ENCODE data around the gene FGR. TPM values are rescaled to one million over a fixed set of nuclear protein-coding genes. Genes with fewer than 3 reads are reported as not detected.

Gene FGR
- total and polyA plus RNA-seq, 2 of the 13 experiments (the other 11 are each of a cell fraction or from before 2014, with no cell fraction given): not detected

GRCh38 chr1:27569506-27570291, 65.3 kb downstream of the FGR start (continued):
- TF ChIP-seq, protein P1, sequence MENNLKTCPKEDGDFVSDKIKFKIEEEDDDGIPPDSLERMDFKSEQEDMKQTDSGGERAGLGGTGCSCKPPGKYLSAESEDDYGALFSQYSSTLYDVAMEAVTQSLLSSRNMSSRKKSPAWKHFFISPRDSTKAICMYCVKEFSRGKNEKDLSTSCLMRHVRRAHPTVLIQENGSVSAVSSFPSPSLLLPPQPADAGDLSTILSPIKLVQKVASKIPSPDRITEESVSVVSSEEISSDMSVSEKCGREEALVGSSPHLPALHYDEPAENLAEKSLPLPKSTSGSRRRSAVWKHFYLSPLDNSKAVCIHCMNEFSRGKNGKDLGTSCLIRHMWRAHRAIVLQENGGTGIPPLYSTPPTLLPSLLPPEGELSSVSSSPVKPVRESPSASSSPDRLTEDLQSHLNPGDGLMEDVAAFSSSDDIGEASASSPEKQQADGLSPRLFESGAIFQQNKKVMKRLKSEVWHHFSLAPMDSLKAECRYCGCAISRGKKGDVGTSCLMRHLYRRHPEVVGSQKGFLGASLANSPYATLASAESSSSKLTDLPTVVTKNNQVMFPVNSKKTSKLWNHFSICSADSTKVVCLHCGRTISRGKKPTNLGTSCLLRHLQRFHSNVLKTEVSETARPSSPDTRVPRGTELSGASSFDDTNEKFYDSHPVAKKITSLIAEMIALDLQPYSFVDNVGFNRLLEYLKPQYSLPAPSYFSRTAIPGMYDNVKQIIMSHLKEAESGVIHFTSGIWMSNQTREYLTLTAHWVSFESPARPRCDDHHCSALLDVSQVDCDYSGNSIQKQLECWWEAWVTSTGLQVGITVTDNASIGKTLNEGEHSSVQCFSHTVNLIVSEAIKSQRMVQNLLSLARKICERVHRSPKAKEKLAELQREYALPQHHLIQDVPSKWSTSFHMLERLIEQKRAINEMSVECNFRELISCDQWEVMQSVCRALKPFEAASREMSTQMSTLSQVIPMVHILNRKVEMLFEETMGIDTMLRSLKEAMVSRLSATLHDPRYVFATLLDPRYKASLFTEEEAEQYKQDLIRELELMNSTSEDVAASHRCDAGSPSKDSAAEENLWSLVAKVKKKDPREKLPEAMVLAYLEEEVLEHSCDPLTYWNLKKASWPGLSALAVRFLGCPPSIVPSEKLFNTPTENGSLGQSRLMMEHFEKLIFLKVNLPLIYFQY (CRISPR knock-in tag; IDR thresholded peaks at IDR 0.05; ENCODE audit: borderline replicate concordance): no peak
- TF ChIP-seq ZNF280B (CRISPR knock-in tag; IDR thresholded peaks at IDR 0.05; ENCODE audit: borderline replicate concordance): no peak
- TF ChIP-seq MED8 (CRISPR knock-in tag; IDR thresholded peaks at IDR 0.05; ENCODE audit: insufficient replicate concordance): no peak
- TF ChIP-seq ZNF12 (CRISPR knock-in tag; IDR thresholded peaks at IDR 0.05): no peak
- TF ChIP-seq ZFP36 (IDR thresholded peaks at IDR 0.05; ENCODE audit: borderline replicate concordance, low read depth, low read length, partially characterized antibody): no peak
- TF ChIP-seq GATAD2A (CRISPR knock-in tag; IDR thresholded peaks at IDR 0.05): peak; percentile 48
- TF ChIP-seq SRY (CRISPR knock-in tag; IDR thresholded peaks at IDR 0.05): no peak
- no peak for TF ChIP-seq ZNF207 (IDR thresholded peaks at IDR 0.05; ENCODE audit: borderline replicate concordance)
- TF ChIP-seq SMAD1 (CRISPR knock-in tag; IDR thresholded peaks at IDR 0.05; ENCODE audit: borderline replicate concordance, low read depth): no peak
- no peak for TF ChIP-seq ZNF136 (CRISPR knock-in tag; IDR thresholded peaks at IDR 0.05; ENCODE audit: low read depth)
- TF ChIP-seq NFRKB (IDR thresholded peaks at IDR 0.05): no peak
- TF ChIP-seq HNF1B (CRISPR knock-in tag; IDR thresholded peaks at IDR 0.05): no peak
- TF ChIP-seq MXD4 (CRISPR knock-in tag; IDR thresholded peaks at IDR 0.05): no peak
- peak; percentile 67 for TF ChIP-seq NR2F2 (IDR thresholded peaks at IDR 0.05; ENCODE audit: borderline replicate concordance, low read depth)
- no peak for TF ChIP-seq ZFP37 (CRISPR knock-in tag; IDR thresholded peaks at IDR 0.05; ENCODE audit: borderline replicate concordance)
- peak; percentile 30; the same call in 1 of the 2 replicates for TF ChIP-seq HOXA3 (CRISPR knock-in tag; IDR thresholded peaks at IDR 0.05)
- TF ChIP-seq, protein P2, sequence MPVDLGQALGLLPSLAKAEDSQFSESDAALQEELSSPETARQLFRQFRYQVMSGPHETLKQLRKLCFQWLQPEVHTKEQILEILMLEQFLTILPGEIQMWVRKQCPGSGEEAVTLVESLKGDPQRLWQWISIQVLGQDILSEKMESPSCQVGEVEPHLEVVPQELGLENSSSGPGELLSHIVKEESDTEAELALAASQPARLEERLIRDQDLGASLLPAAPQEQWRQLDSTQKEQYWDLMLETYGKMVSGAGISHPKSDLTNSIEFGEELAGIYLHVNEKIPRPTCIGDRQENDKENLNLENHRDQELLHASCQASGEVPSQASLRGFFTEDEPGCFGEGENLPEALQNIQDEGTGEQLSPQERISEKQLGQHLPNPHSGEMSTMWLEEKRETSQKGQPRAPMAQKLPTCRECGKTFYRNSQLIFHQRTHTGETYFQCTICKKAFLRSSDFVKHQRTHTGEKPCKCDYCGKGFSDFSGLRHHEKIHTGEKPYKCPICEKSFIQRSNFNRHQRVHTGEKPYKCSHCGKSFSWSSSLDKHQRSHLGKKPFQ (CRISPR knock-in tag; IDR thresholded peaks at IDR 0.05; ENCODE audit: insufficient replicate concordance): no peak
- TF ChIP-seq SP4 (CRISPR knock-in tag; IDR thresholded peaks at IDR 0.05): no peak
- no peak for TF ChIP-seq ZNF761 (CRISPR knock-in tag; conservative IDR thresholded peaks at IDR 0.05)
- no peak for TF ChIP-seq ATF4 (CRISPR knock-in tag; IDR thresholded peaks at IDR 0.05)
